HEK293 (cell line): ENCODE results near the gene MRPL45.
A peak's percentile ranks its signal among the peaks of the same experiment; 100 is the strongest.

Experiments used
- CTCF ChIA-PET: fragments of 350-600 bp; formaldehyde crosslinking; extraction: SDS; loops from one replicate; lab custom pipeline; 2021; ENCODE audit warnings: antibody characterized with exemption; lab: Yijun Ruan, JAX
- POLR2A ChIA-PET: fragments of 300-600 bp; formaldehyde crosslinking; extraction: SDS; loops from one replicate; lab custom pipeline; 2020; ENCODE audit warnings: antibody characterized with exemption, inconsistent platforms; lab: Yijun Ruan, JAX
- H3K27ac ChIP-seq: fragments of 200-500 bp; sonication (Bioruptor generic); 2 replicates; pipeline ENCODE4 v1.5.1; 2014; ENCODE audit warnings: low read depth, low read length, control low read depth, inconsistent platforms; ENCODE audit errors: extremely low read depth
- H3K36me3 ChIP-seq, 2 experiments: fragments of 200-500 bp in 1 of 2; sonication (Bioruptor generic) in 1 of 2; 1 replicate in 1 of 2; 2 replicates in 1 of 2; pipeline ENCODE4 v1.5.1; 2014 to 2017; ENCODE audit warnings: inconsistent platforms in 2 of 2, low read length in 2 of 2; ENCODE audit not compliant: control insufficient read depth in 2 of 2, insufficient read depth in 1 of 2
- H3K4me1 ChIP-seq: fragments of 200-500 bp; sonication (Bioruptor generic); 2 replicates; pipeline ENCODE4 v1.5.1; 2014; ENCODE audit warnings: mild to moderate bottlenecking, low read length, inconsistent platforms; ENCODE audit not compliant: control insufficient read depth, insufficient read depth
- H3K4me3 ChIP-seq: 2 replicates; pipeline ENCODE4 v1.5.1; 2011; ENCODE audit warnings: low read depth, mild to moderate bottlenecking, control low read depth, low read length, moderate library complexity
- H3K9me3 ChIP-seq: fragments of 200-500 bp; sonication (Bioruptor generic); 2 replicates; pipeline ENCODE4 v1.5.1; 2014; ENCODE audit warnings: low read depth, low read length, inconsistent platforms; ENCODE audit not compliant: control insufficient read depth, insufficient read depth
- BCL11A ChIP-seq: fragments of 450-650 bp; formaldehyde crosslinking; IDR thresholded peaks from 2 replicates; pipeline ENCODE4 v1.5.1; 2016; ENCODE audit warnings: low read depth, missing biosample characterization, missing genetic modification characterization
- CTCF ChIP-seq: fragments of 450-650 bp; formaldehyde crosslinking; IDR thresholded peaks from 2 replicates; pipeline ENCODE4 v1.5.1; 2016; ENCODE audit warnings: missing biosample characterization, missing genetic modification characterization
- GLIS1 ChIP-seq: fragments of 450-650 bp; formaldehyde crosslinking; IDR thresholded peaks from 2 replicates; pipeline ENCODE4 v1.5.1; 2016; ENCODE audit warnings: missing biosample characterization, missing genetic modification characterization
- MZF1 ChIP-seq: fragments of 450-650 bp; formaldehyde crosslinking; IDR thresholded peaks from 2 replicates; pipeline ENCODE4 v1.5.1; 2017; ENCODE audit warnings: missing biosample characterization, missing genetic modification characterization, borderline replicate concordance
- SCRT1 ChIP-seq: fragments of 450-650 bp; formaldehyde crosslinking; IDR thresholded peaks from 2 replicates; pipeline ENCODE4 v1.5.1; 2016; ENCODE audit warnings: missing biosample characterization, missing genetic modification characterization, borderline replicate concordance
- ZFHX2 ChIP-seq: fragments of 450-650 bp; formaldehyde crosslinking; conservative IDR thresholded peaks from 2 replicates; pipeline ENCODE4 v1.5.1; 2016; ENCODE audit warnings: missing biosample characterization, missing genetic modification characterization
- ZNF2 ChIP-seq: fragments of 450-650 bp; formaldehyde crosslinking; IDR thresholded peaks from 2 replicates; pipeline ENCODE4 v1.5.1; 2016; ENCODE audit warnings: missing biosample characterization, missing genetic modification characterization
- ZNF211 ChIP-seq: fragments of 450-650 bp; formaldehyde crosslinking; IDR thresholded peaks from 2 replicates; pipeline ENCODE4 v1.5.1; 2016; ENCODE audit warnings: low read depth, missing biosample characterization, missing genetic modification characterization
- ZNF280D ChIP-seq: fragments of 450-650 bp; formaldehyde crosslinking; IDR thresholded peaks from 2 replicates; pipeline ENCODE4 v1.5.1; 2016; ENCODE audit warnings: missing biosample characterization, missing genetic modification characterization
- ZNF416 ChIP-seq: fragments of 450-650 bp; formaldehyde crosslinking; IDR thresholded peaks from 2 replicates; pipeline ENCODE4 v1.5.1; 2016; ENCODE audit warnings: missing biosample characterization, missing genetic modification characterization
- ZNF433 ChIP-seq: fragments of 450-650 bp; formaldehyde crosslinking; IDR thresholded peaks from 2 replicates; pipeline ENCODE4 v1.5.1; 2016; ENCODE audit warnings: missing biosample characterization, missing genetic modification characterization, low read depth
- ZNF510 ChIP-seq: fragments of 450-650 bp; formaldehyde crosslinking; IDR thresholded peaks from 2 replicates; pipeline ENCODE4 v1.5.1; 2018; ENCODE audit warnings: mild to moderate bottlenecking, missing genetic modification characterization, missing biosample characterization; ENCODE audit not compliant: insufficient replicate concordance
- ZNF626 ChIP-seq: fragments of 450-650 bp; sonication (Bioruptor Pico); formaldehyde crosslinking; IDR thresholded peaks from 2 replicates; pipeline ENCODE4 v1.5.1; 2018; ENCODE audit warnings: missing biosample characterization, missing genetic modification characterization, inconsistent platforms
- ZNF629 ChIP-seq: fragments of 450-650 bp; formaldehyde crosslinking; IDR thresholded peaks from 2 replicates; pipeline ENCODE4 v1.5.1; 2017; ENCODE audit warnings: missing biosample characterization, missing genetic modification characterization
- ZNF639 ChIP-seq: fragments of 450-650 bp; formaldehyde crosslinking; IDR thresholded peaks from 2 replicates; pipeline ENCODE4 v1.5.1; 2016; ENCODE audit warnings: missing biosample characterization, missing genetic modification characterization
- ZNF677 ChIP-seq: fragments of 450-650 bp; IDR thresholded peaks from 2 replicates; pipeline ENCODE4 v1.5.0; 2018; ENCODE audit warnings: missing biosample characterization, mild to moderate bottlenecking, missing genetic modification characterization, moderate library complexity
- ZSCAN30 ChIP-seq: fragments of 450-650 bp; IDR thresholded peaks from 2 replicates; pipeline ENCODE4 v1.5.1; 2018; ENCODE audit warnings: missing biosample characterization, mild to moderate bottlenecking, missing genetic modification characterization, moderate library complexity

Gene MRPL45

GRCh38 chr17:38361694-38362465 is 64.9 kb downstream of the MRPL45 start:
- Histone ChIP-seq H3K36me3 (peaks cover 18 to 61% of the 10 kb centered on the region in 2 experiments), H3K27ac (no peak overlapping the region), H3K9me3 (no peaks in the 10 kb centered on the region), H3K4me3 (no peak overlapping the region), H3K4me1 (peaks cover 18% of the 10 kb centered on the region)
- CTCF ChIA-PET: interaction anchor here (0.6 to 7.5 kb wide), 3 partner anchors 13 to 50 kb away, joined by 3 to 62 read pairs (median 5); no protein-coding TSS in a partner anchor
- TF ChIP-seq ZNF280D (tag by site-specific recombination) (no peak), ZFHX2 (tag by site-specific recombination) (0 out of 2 replicates have a peak, but pooled peaks have one; percentile 26)
- POLR2A ChIA-PET: interaction anchor here (1.3 kb wide), 1 partner anchor 24 kb away, joined by 4 read pairs; no protein-coding TSS in a partner anchor

GRCh38 chr17:38363016-38363415 is 66.0 kb downstream of the MRPL45 start:
- peaks cover 24 to 71% of the 10 kb centered on the region in 2 experiments for H3K36me3 ChIP-seq
- ChIA-PET CTCF (interaction anchor here (1.2 to 7.5 kb wide), 4 partner anchors 8 to 41 kb away, joined by 5 to 62 read pairs (median 8); no protein-coding TSS in a partner anchor), POLR2A (interaction anchor here (1.1 kb wide), 1 partner anchor 11 kb away, joined by 4 read pairs; the partner anchor contains the start of gene SOCS7)

GRCh38 chr17:38364741-38365140 is 67.8 kb downstream of the MRPL45 start:
- CTCF ChIA-PET: interaction anchor here (0.6 to 7.5 kb wide), 5 partner anchors 10 to 49 kb away, joined by 3 to 62 read pairs (median 10); partner anchors contain the start of gene SOCS7
- H3K27ac ChIP-seq: no peak overlapping the region
- peaks cover 34 to 87% of the 10 kb centered on the region in 2 experiments for H3K36me3 ChIP-seq
- no peak for TF ChIP-seq ZNF2 (tag by site-specific recombination)
- TF ChIP-seq ZNF677 (tag by site-specific recombination): no peak
- TF ChIP-seq ZNF629: no peak
- TF ChIP-seq GLIS1 (tag by site-specific recombination): peak; percentile 42; the same call in 1 of the 2 replicates
- no peak for TF ChIP-seq ZNF416 (tag by site-specific recombination)
- TF ChIP-seq CTCF (tag by site-specific recombination): no peak
- TF ChIP-seq ZNF211 (tag by site-specific recombination): no peak
- no peaks in the 10 kb centered on the region for H3K4me1 ChIP-seq
- POLR2A ChIA-PET: interaction anchor here (1.1 to 1.3 kb wide), 3 partner anchors 10 to 13 kb away, joined by 4 to 6 read pairs (median 4); partner anchors contain the start of gene SOCS7
- no peak overlapping the region for H3K4me3 ChIP-seq
- H3K9me3 ChIP-seq: no peaks in the 10 kb centered on the region

More at GRCh38 chr17:38363016-38363415, 66.0 kb downstream of the MRPL45 start:
- Histone ChIP-seq H3K27ac (no peak overlapping the region), H3K9me3 (no peaks in the 10 kb centered on the region), H3K4me1 (peaks cover 10% of the 10 kb centered on the region), H3K4me3 (no peak overlapping the region)
- TF ChIP-seq ZSCAN30 (tag by site-specific recombination): no peak
- TF ChIP-seq ZNF510: no peak
- no peak for TF ChIP-seq ZNF639
- no peak for TF ChIP-seq ZNF433
- TF ChIP-seq CTCF (tag by site-specific recombination): no peak
- no peak for TF ChIP-seq BCL11A (tag by site-specific recombination)
- TF ChIP-seq ZNF626 (tag by site-specific recombination): no peak
- no peak for TF ChIP-seq SCRT1 (tag by site-specific recombination)
- no peak for TF ChIP-seq MZF1 (tag by site-specific recombination)
